Stimulated activated CD8-positive, alpha-beta memory T cell treated with anti-CD3 and anti-CD28 coated beads, Interleukin-2, amount 100 ng/mL, for 48 hours (primary cell): ENCODE measurements around the gene CTSA.
"Not testable (repeated sequence)": the region's sequence is repeated elsewhere in the genome, so short reads cannot be mapped to it uniquely, and the experiment has no call there.

Experiments
- DNase-seq, 2 donors: peaks; one replicate each; pipeline ENCODE4 v3.0.0-alpha.2; 2020; ENCODE audit warnings: low read depth in 2 of 2

CTSA gene

GRCh38 chr20:45918182-45918737 lies 27.1 kb downstream of the CTSA start:
- DNase-seq: no peak

- DNase-seq: no peak
Observed at GRCh38 chr20:45918779-45919537, 27.8 kb downstream of the CTSA start.

GRCh38 chr20:45919542-45920399 lies 28.6 kb downstream of the CTSA start:
- DNase-seq: no peak

- DNase-seq: no peak
Observed at GRCh38 chr20:45920462-45921336, 29.6 kb downstream of the CTSA start.

- no peak for DNase-seq
Observed at GRCh38 chr20:45921337-45922189, 30.4 kb downstream of the CTSA start.

GRCh38 chr20:45924391-45925261 lies 33.5 kb downstream of the CTSA start:
- no peak for DNase-seq

GRCh38 chr20:45925821-45926506 lies 34.8 kb downstream of the CTSA start:
- DNase-seq: no peak

- DNase-seq: no peak
Observed at GRCh38 chr20:45926731-45927070, 35.6 kb downstream of the CTSA start.

- DNase-seq: no peak
Observed at GRCh38 chr20:45927071-45927878, 36.1 kb downstream of the CTSA start.

- not testable (repeated sequence) for DNase-seq
Observed at GRCh38 chr20:45931680-45932079, 40.5 kb downstream of the CTSA start.

- peak; percentile 36 to 43 for DNase-seq
Observed at GRCh38 chr20:45933266-45934045, 42.3 kb downstream of the CTSA start.

GRCh38 chr20:45934046-45934585 lies 43.0 kb downstream of the CTSA start:
- DNase-seq: peak in 1 of 2 donors; percentile 50

- DNase-seq: peak; percentile 96 to 97
Observed at GRCh38 chr20:45934586-45935415, 43.7 kb downstream of the CTSA start, which contains the start of gene PCIF1. Gene PCIF1, plus strand, starts transcription at chr20:45934683. Its CDS starts 4,317 bp downstream, at chr20:45939000.

- no peak for DNase-seq
Observed at GRCh38 chr20:45935416-45936046, 44.4 kb downstream of the CTSA start.

GRCh38 chr20:45937765-45938164 lies 46.6 kb downstream of the CTSA start:
- DNase-seq: no peak
